ENCODE data around the gene PAQR6.
"Not testable (repeated sequence)": the region's sequence is repeated elsewhere in the genome, so short reads cannot be mapped to it uniquely, and the experiment has no call there.

PAQR6 gene

GRCh38 chr1:156232201-156232894 is 15.5 kb downstream of the PAQR6 start:
- DNase-seq (ENCODE audit: low read depth in 2 of 3, low spot score in 2 of 3), result no peak

GRCh38 chr1:156230473-156230837 is 17.4 kb downstream of the PAQR6 start:
- no peak for DNase-seq (ENCODE audit: low read depth in 2 of 3, low spot score in 2 of 3)

- DNase-seq (ENCODE audit: low read depth in 2 of 3, low spot score in 2 of 3), result no peak
Measured at GRCh38 chr1:156229809-156230472, 17.9 kb downstream of the PAQR6 start.

GRCh38 chr1:156228501-156228900 is 19.4 kb downstream of the PAQR6 start:
- DNase-seq (ENCODE audit: low read depth in 2 of 3, low spot score in 2 of 3), result no peak

- no peak for DNase-seq (ENCODE audit: low read depth in 2 of 3, low spot score in 2 of 3)
Measured at GRCh38 chr1:156226782-156227181, 21.1 kb downstream of the PAQR6 start.

- no peak for DNase-seq (ENCODE audit: low read depth in 2 of 3, low spot score in 2 of 3)
Measured at GRCh38 chr1:156226116-156226538, 21.7 kb downstream of the PAQR6 start.

GRCh38 chr1:156225677-156226014 is 22.2 kb downstream of the PAQR6 start:
- no peak for DNase-seq (ENCODE audit: low read depth in 2 of 3, low spot score in 2 of 3)

- no peak for DNase-seq (ENCODE audit: low read depth in 2 of 3, low spot score in 2 of 3)
Measured at GRCh38 chr1:156221986-156222692, 25.7 kb downstream of the PAQR6 start.

- DNase-seq (ENCODE audit: low read depth in 2 of 3, low spot score in 2 of 3), result no peak
Measured at GRCh38 chr1:156220226-156220625, 27.6 kb downstream of the PAQR6 start.

- no peak for DNase-seq (ENCODE audit: low read depth in 2 of 3, low spot score in 2 of 3)
Measured at GRCh38 chr1:156217871-156218270, 30.0 kb downstream of the PAQR6 start.

GRCh38 chr1:156216361-156217086 is 31.3 kb downstream of the PAQR6 start:
- DNase-seq (ENCODE audit: low read depth in 2 of 3, low spot score in 2 of 3), result not testable (repeated sequence)

- no peak for DNase-seq (ENCODE audit: low read depth in 2 of 3, low spot score in 2 of 3)
Measured at GRCh38 chr1:156214024-156214748, 33.7 kb downstream of the PAQR6 start.

- no peak for DNase-seq (ENCODE audit: low read depth in 2 of 3, low spot score in 2 of 3)
Measured at GRCh38 chr1:156213644-156213966, 34.3 kb downstream of the PAQR6 start.

GRCh38 chr1:156212833-156213643 is 34.8 kb downstream of the PAQR6 start, which contains the start of gene PMF1:
Gene PMF1 (plus strand): TSS chr1:156213007. CDS start chr1:156213016, 9 bp downstream.
- peak; percentile 87 to 92 (median 89) for DNase-seq (ENCODE audit: low read depth in 2 of 3, low spot score in 2 of 3)

GRCh38 chr1:156212130-156212529 is 35.7 kb downstream of the PAQR6 start:
- DNase-seq (ENCODE audit: low read depth in 2 of 3, low spot score in 2 of 3), result no peak

- no peak for DNase-seq (ENCODE audit: low read depth in 2 of 3, low spot score in 2 of 3)
Measured at GRCh38 chr1:156211243-156211642, 36.6 kb downstream of the PAQR6 start.

- DNase-seq (ENCODE audit: low read depth in 2 of 3, low spot score in 2 of 3), result no peak
Measured at GRCh38 chr1:156204686-156205085, 43.2 kb downstream of the PAQR6 start.

GRCh38 chr1:156203331-156203730 is 44.5 kb downstream of the PAQR6 start:
- DNase-seq (ENCODE audit: low read depth in 2 of 3, low spot score in 2 of 3), result no peak

GRCh38 chr1:156200044-156200443 is 47.8 kb downstream of the PAQR6 start:
- DNase-seq (ENCODE audit: low read depth in 2 of 3, low spot score in 2 of 3), result no peak

GRCh38 chr1:156198831-156199349 is 49.0 kb downstream of the PAQR6 start:
- no peak for DNase-seq (ENCODE audit: low read depth in 2 of 3, low spot score in 2 of 3)

Measured in activated CD8-positive, alpha-beta memory T cell treated with anti-CD3 and anti-CD28 coated beads for 48 hours (primary cell).